Osteocyte (in vitro differentiated cells): ENCODE data around the gene CHDH. TPM values are rescaled to one million over a fixed set of nuclear protein-coding genes. Genes with fewer than 3 reads are reported as not detected.

Experiments
- DNase-seq: peaks from one replicate; pipeline ENCODE4 v3.0.0; 2021; ENCODE audit warnings: mixed read lengths; ENCODE audit not compliant: unreplicated experiment; ENCODE audit errors: extremely low spot score
- H3K27ac Mint-ChIP-seq: one replicate; pipeline ENCODE4 v1.8.0; 2021; ENCODE audit warnings: mild to moderate bottlenecking, mixed read lengths; ENCODE audit not compliant: unreplicated experiment
- H3K27me3 Mint-ChIP-seq: one replicate; pipeline ENCODE4 v1.8.0; 2021; ENCODE audit warnings: mixed read lengths; ENCODE audit not compliant: unreplicated experiment
- H3K36me3 Mint-ChIP-seq: one replicate; pipeline ENCODE4 v1.8.0; 2021; ENCODE audit warnings: mixed read lengths; ENCODE audit not compliant: unreplicated experiment
- H3K4me1 Mint-ChIP-seq: one replicate; pipeline ENCODE4 v1.8.0; 2021; ENCODE audit warnings: mixed read lengths; ENCODE audit not compliant: unreplicated experiment
- H3K4me3 Mint-ChIP-seq: one replicate; pipeline ENCODE4 v1.8.0; 2021; ENCODE audit warnings: mild to moderate bottlenecking, moderate library complexity, mixed read lengths; ENCODE audit not compliant: unreplicated experiment
- H3K9me3 Mint-ChIP-seq: one replicate; pipeline ENCODE4 v1.8.0; 2021; ENCODE audit warnings: mixed read lengths; ENCODE audit not compliant: unreplicated experiment
- CTCF ChIP-seq: fragments of 200-600 bp; sonication (generic); IDR thresholded peaks from 2 replicates; pipeline ENCODE4 v1.5.0; 2021; ENCODE audit warnings: antibody characterized with exemption, mild to moderate bottlenecking, moderate library complexity
- total RNA-seq: library from RNA; stranded (reverse); gene quantifications from 2 replicates; pipeline ENCODE4 v1.2.1, GENCODE V29; 2021

The CHDH gene
- total RNA-seq, 1 donor from 2014 or later = 0.86 TPM

DNA sequence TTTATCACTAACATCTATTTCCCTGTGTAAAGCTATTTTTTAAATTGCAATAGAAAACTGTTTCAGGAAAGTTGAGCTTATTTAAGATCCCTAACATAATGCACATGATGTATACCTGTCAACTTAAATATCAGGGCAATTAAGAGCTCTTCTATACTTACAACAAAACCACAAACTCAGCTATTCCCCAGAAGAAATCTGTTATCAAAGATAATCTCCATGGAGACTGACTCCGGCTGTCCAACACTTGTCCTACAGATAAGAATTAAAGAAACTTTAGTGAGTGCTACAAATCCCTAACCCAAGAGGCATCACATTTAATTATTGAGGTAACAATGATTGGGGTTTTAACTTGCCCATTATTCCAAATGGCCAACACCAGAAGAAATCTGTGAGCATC is 42.0 kb upstream of the CHDH start:
- Mint-ChIP-seq H3K9me3 (no peaks in the 10 kb centered on the region), H3K36me3 (peaks cover 15% of the 10 kb centered on the region), H3K27ac (no peak overlapping the region), H3K4me1 (peaks cover 26% of the 10 kb centered on the region), H3K27me3 (peaks cover under 1% of the 10 kb centered on the region), H3K4me3 (no peak overlapping the region)
- DNase-seq = no peak
- no peak for TF ChIP-seq CTCF

- H3K4me3 Mint-ChIP-seq = no peak overlapping the region
- H3K36me3 Mint-ChIP-seq = peaks cover 15% of the 10 kb centered on the region
- H3K4me1 Mint-ChIP-seq = peaks cover 26% of the 10 kb centered on the region
- DNase-seq = no peak
- no peak for TF ChIP-seq CTCF
- no peaks in the 10 kb centered on the region for H3K9me3 Mint-ChIP-seq
- no peak overlapping the region for H3K27ac Mint-ChIP-seq
- H3K27me3 Mint-ChIP-seq = no peaks in the 10 kb centered on the region
Measured at GRCh38 chr3:53887446-53887845, 41.2 kb upstream of the CHDH start.

DNA sequence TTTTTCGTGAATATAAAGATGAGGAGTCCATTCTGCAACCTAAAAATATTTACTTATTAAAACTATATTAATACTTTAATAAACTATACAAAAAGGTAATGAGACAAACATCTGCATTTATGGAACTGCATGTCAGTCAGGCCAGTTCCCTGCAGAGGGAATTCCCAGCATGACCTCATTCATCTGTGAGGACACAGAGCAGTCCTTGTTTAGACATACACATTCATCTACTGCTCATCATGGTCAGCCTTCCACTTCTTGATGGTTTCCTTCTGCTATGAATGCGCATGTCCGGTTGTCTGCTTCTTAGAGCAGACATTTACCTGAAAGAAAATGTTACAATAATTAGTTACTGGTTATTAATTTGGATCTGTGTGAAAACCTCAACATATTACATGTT is 39.0 kb upstream of the CHDH start:
- Mint-ChIP-seq H3K9me3 (no peaks in the 10 kb centered on the region), H3K4me1 (peaks cover 22% of the 10 kb centered on the region), H3K4me3 (no peak overlapping the region), H3K36me3 (peaks cover 15% of the 10 kb centered on the region), H3K27ac (no peak overlapping the region), H3K27me3 (no peaks in the 10 kb centered on the region)
- TF ChIP-seq CTCF = no peak
- no peak for DNase-seq

DNA sequence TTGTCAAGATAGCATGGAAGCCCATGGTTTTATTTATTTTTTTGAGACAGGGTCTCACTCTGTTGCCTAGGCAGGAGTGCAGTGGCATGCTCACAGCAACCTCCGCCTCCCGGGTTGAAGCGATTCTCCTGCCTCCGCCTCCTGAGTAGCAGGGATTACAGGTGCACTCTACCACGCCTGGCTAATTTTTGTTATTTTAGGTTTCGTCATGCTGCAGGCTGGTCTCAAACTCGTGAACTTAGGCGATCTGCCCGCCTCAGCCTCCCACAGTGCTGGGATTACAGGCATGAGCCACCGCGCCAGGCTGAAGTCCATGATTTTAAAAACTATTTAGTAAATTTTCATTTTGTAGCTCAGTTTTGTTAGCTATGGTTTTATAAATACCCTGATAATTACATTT is 38.4 kb upstream of the CHDH start:
- Mint-ChIP-seq H3K4me1 (peaks cover 22% of the 10 kb centered on the region), H3K4me3 (no peak overlapping the region), H3K9me3 (no peaks in the 10 kb centered on the region), H3K36me3 (peaks cover 20% of the 10 kb centered on the region), H3K27me3 (no peaks in the 10 kb centered on the region), H3K27ac (no peak overlapping the region)
- no peak for DNase-seq
- no peak for TF ChIP-seq CTCF

DNA sequence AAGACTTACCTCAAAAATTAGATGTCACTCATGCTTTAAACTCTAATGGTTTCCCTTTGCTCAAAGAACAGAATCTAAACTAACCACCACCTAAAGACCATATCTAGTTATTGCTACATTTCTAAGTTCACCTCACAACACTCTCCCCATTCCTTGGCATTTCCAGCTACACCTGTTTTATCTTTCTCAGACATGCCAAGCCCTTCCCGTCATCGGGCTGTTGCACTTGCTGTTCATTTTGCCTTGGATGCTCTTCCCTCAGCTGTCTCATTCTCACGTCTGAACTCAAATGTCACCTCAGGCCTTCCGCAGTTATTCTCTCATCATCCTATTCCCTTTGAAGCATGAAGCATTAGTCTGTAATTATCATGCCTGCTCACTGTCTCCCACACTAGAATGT is 36.8 kb upstream of the CHDH start:
- peak overlapping the region; percentile 100 for H3K4me3 Mint-ChIP-seq
- H3K27me3 Mint-ChIP-seq = no peaks in the 10 kb centered on the region
- H3K36me3 Mint-ChIP-seq = peaks cover 30% of the 10 kb centered on the region
- TF ChIP-seq CTCF = no peak
- peaks cover 21% of the 10 kb centered on the region for H3K4me1 Mint-ChIP-seq
- H3K27ac Mint-ChIP-seq = peak overlapping the region; percentile 97
- no peak for DNase-seq
- no peaks in the 10 kb centered on the region for H3K9me3 Mint-ChIP-seq
